ENCODE results near the gene FGF14.

The FGF14 gene

GRCh38 chr13:102376318-102376717 lies 25.5 kb downstream of the FGF14 start:
- Histone ChIP-seq H2AK5ac (ENCODE audit: low read depth, low read length) (no peak overlapping the region), H3K23ac (ENCODE audit: low read depth, low read length, poor library complexity) (no peak overlapping the region), H2BK12ac (ENCODE audit: low read length) (no peak overlapping the region), H3K9ac (ENCODE audit: low read depth, low read length, poor library complexity) (no peak overlapping the region), H3K27ac (replicated peaks; ENCODE audit: low read length) (no peak overlapping the region), H3K4me2 (ENCODE audit: insufficient read depth, low read length, poor library complexity, severe bottlenecking) (no peak overlapping the region), H3K4me1 (ENCODE audit: control insufficient read depth in 2 of 2, insufficient read depth in 1 of 2, low read depth in 1 of 2, low read length in 2 of 2) (peaks cover 3 to 4% of the 10 kb centered on the region in 2 donors), H2BK5ac (ENCODE audit: low read length) (no peak overlapping the region), H3K36me3 (replicated peaks in 1 of 2; ENCODE audit: control insufficient read depth in 2 of 2, insufficient read depth in 2 of 2, low read length in 2 of 2) (no peaks in the 10 kb centered on the region), H3K27me3 (ENCODE audit: control insufficient read depth in 3 of 3, insufficient read depth in 3 of 3, low read depth in 1 of 3, low read length in 3 of 3) (no peaks in the 10 kb centered on the region), H3K14ac (ENCODE audit: low read length) (no peak overlapping the region), H4K8ac (ENCODE audit: low read depth, low read length) (no peak overlapping the region), H3K79me1 (ENCODE audit: low read depth, low read length) (no peaks in the 10 kb centered on the region), H2BK15ac (ENCODE audit: low read length) (no peak overlapping the region), H4K91ac (ENCODE audit: low read depth, low read length, poor library complexity) (no peak overlapping the region), H3K4me3 (ENCODE audit: low read length in 2 of 2) (no peak overlapping the region), H3K9me3 (replicated peaks in 1 of 2; ENCODE audit: control insufficient read depth in 2 of 2, insufficient read depth in 1 of 2, low read depth in 1 of 2, low read length in 2 of 2) (no peaks in the 10 kb centered on the region), H2AFZ (ENCODE audit: low read length) (peak overlapping the region; percentile 45), H3K18ac (ENCODE audit: low read length) (no peak overlapping the region), H3K4ac (ENCODE audit: low read length) (no peak overlapping the region), H2BK120ac (ENCODE audit: low read depth, low read length) (no peak overlapping the region)
- WGBS, 2 donors (ENCODE audit: extremely low coverage in 2 of 2, insufficient read length in 2 of 2, insufficient replicate concordance in 1 of 2): no CpG with 5 or more reads among the region's 1 CpG
- DNase-seq (ENCODE audit: low spot score): peak; percentile 8

GRCh38 chr13:102374726-102375125 lies 27.1 kb downstream of the FGF14 start:
- H3K4ac ChIP-seq (ENCODE audit: low read length): no peak overlapping the region
- no peaks in the 10 kb centered on the region for H3K79me1 ChIP-seq (ENCODE audit: low read depth, low read length)
- no peak overlapping the region for H3K4me2 ChIP-seq (ENCODE audit: insufficient read depth, low read length, poor library complexity, severe bottlenecking)
- H3K9me3 ChIP-seq (replicated peaks in 1 of 2; ENCODE audit: control insufficient read depth in 2 of 2, insufficient read depth in 1 of 2, low read depth in 1 of 2, low read length in 2 of 2): no peaks in the 10 kb centered on the region
- no peak overlapping the region for H2BK15ac ChIP-seq (ENCODE audit: low read length)
- H4K8ac ChIP-seq (ENCODE audit: low read depth, low read length): no peak overlapping the region
- no CpG with 5 or more reads among the region's 1 CpG for WGBS, 2 donors (ENCODE audit: extremely low coverage in 2 of 2, insufficient read length in 2 of 2, insufficient replicate concordance in 1 of 2)
- no peaks in the 10 kb centered on the region for H3K36me3 ChIP-seq (replicated peaks in 1 of 2; ENCODE audit: control insufficient read depth in 2 of 2, insufficient read depth in 2 of 2, low read length in 2 of 2)
- no peak overlapping the region for H2AK5ac ChIP-seq (ENCODE audit: low read depth, low read length)
- no peak overlapping the region for H2BK120ac ChIP-seq (ENCODE audit: low read depth, low read length)
- H2BK12ac ChIP-seq (ENCODE audit: low read length): no peak overlapping the region
- DNase-seq (ENCODE audit: low spot score): no peak
- H3K23ac ChIP-seq (ENCODE audit: low read depth, low read length, poor library complexity): no peak overlapping the region
- no peak overlapping the region for H3K4me3 ChIP-seq (ENCODE audit: low read length in 2 of 2)
- H4K91ac ChIP-seq (ENCODE audit: low read depth, low read length, poor library complexity): no peak overlapping the region
- no peak overlapping the region for H3K18ac ChIP-seq (ENCODE audit: low read length)
- H3K14ac ChIP-seq (ENCODE audit: low read length): no peak overlapping the region
- H3K27me3 ChIP-seq (ENCODE audit: control insufficient read depth in 3 of 3, insufficient read depth in 3 of 3, low read depth in 1 of 3, low read length in 3 of 3): no peaks in the 10 kb centered on the region
- H3K9ac ChIP-seq (ENCODE audit: low read depth, low read length, poor library complexity): no peak overlapping the region
- no peak overlapping the region for H2AFZ ChIP-seq (ENCODE audit: low read length)
- H3K27ac ChIP-seq (replicated peaks; ENCODE audit: low read length): no peak overlapping the region
- peaks cover 3 to 4% of the 10 kb centered on the region in 2 donors for H3K4me1 ChIP-seq (ENCODE audit: control insufficient read depth in 2 of 2, insufficient read depth in 1 of 2, low read depth in 1 of 2, low read length in 2 of 2)
- H2BK5ac ChIP-seq (ENCODE audit: low read length): no peak overlapping the region

- no peak overlapping the region for H3K4ac ChIP-seq (ENCODE audit: low read length)
- H3K4me2 ChIP-seq (ENCODE audit: insufficient read depth, low read length, poor library complexity, severe bottlenecking): no peak overlapping the region
- H3K79me1 ChIP-seq (ENCODE audit: low read depth, low read length): no peaks in the 10 kb centered on the region
- no peaks in the 10 kb centered on the region for H3K36me3 ChIP-seq (replicated peaks in 1 of 2; ENCODE audit: control insufficient read depth in 2 of 2, insufficient read depth in 2 of 2, low read length in 2 of 2)
- no peak overlapping the region for H2BK5ac ChIP-seq (ENCODE audit: low read length)
- peaks cover 3 to 4% of the 10 kb centered on the region in 2 donors for H3K4me1 ChIP-seq (ENCODE audit: control insufficient read depth in 2 of 2, insufficient read depth in 1 of 2, low read depth in 1 of 2, low read length in 2 of 2)
- H3K23ac ChIP-seq (ENCODE audit: low read depth, low read length, poor library complexity): no peak overlapping the region
- H4K91ac ChIP-seq (ENCODE audit: low read depth, low read length, poor library complexity): no peak overlapping the region
- H3K9me3 ChIP-seq (replicated peaks in 1 of 2; ENCODE audit: control insufficient read depth in 2 of 2, insufficient read depth in 1 of 2, low read depth in 1 of 2, low read length in 2 of 2): no peaks in the 10 kb centered on the region
- H4K8ac ChIP-seq (ENCODE audit: low read depth, low read length): no peak overlapping the region
- H2BK15ac ChIP-seq (ENCODE audit: low read length): no peak overlapping the region
- no peak overlapping the region for H2BK12ac ChIP-seq (ENCODE audit: low read length)
- H3K4me3 ChIP-seq (ENCODE audit: low read length in 2 of 2): no peak overlapping the region
- no peak overlapping the region for H2BK120ac ChIP-seq (ENCODE audit: low read depth, low read length)
- no peak overlapping the region for H2AFZ ChIP-seq (ENCODE audit: low read length)
- no peak overlapping the region for H2AK5ac ChIP-seq (ENCODE audit: low read depth, low read length)
- DNase-seq (ENCODE audit: low spot score): no peak
- no peak overlapping the region for H3K18ac ChIP-seq (ENCODE audit: low read length)
- H3K14ac ChIP-seq (ENCODE audit: low read length): no peak overlapping the region
- no peak overlapping the region for H3K9ac ChIP-seq (ENCODE audit: low read depth, low read length, poor library complexity)
- H3K27me3 ChIP-seq (ENCODE audit: control insufficient read depth in 3 of 3, insufficient read depth in 3 of 3, low read depth in 1 of 3, low read length in 3 of 3): no peaks in the 10 kb centered on the region
- no peak overlapping the region for H3K27ac ChIP-seq (replicated peaks; ENCODE audit: low read length)
These were observed 27.6 kb downstream of the FGF14 start for GRCh38 chr13:102374233-102374632.

- H2AK5ac ChIP-seq (ENCODE audit: low read depth, low read length): no peak overlapping the region
- H3K27me3 ChIP-seq (ENCODE audit: control insufficient read depth in 3 of 3, insufficient read depth in 3 of 3, low read depth in 1 of 3, low read length in 3 of 3): no peaks in the 10 kb centered on the region
- H2AFZ ChIP-seq (ENCODE audit: low read length): no peak overlapping the region
- no peak overlapping the region for H3K27ac ChIP-seq (replicated peaks; ENCODE audit: low read length)
- no peak overlapping the region for H2BK120ac ChIP-seq (ENCODE audit: low read depth, low read length)
- H3K79me1 ChIP-seq (ENCODE audit: low read depth, low read length): no peaks in the 10 kb centered on the region
- no peak overlapping the region for H2BK12ac ChIP-seq (ENCODE audit: low read length)
- H4K91ac ChIP-seq (ENCODE audit: low read depth, low read length, poor library complexity): no peak overlapping the region
- H3K23ac ChIP-seq (ENCODE audit: low read depth, low read length, poor library complexity): no peak overlapping the region
- no peak overlapping the region for H3K4ac ChIP-seq (ENCODE audit: low read length)
- no peaks in the 10 kb centered on the region for H3K36me3 ChIP-seq (replicated peaks in 1 of 2; ENCODE audit: control insufficient read depth in 2 of 2, insufficient read depth in 2 of 2, low read length in 2 of 2)
- H3K4me3 ChIP-seq (ENCODE audit: low read length in 2 of 2): no peak overlapping the region
- H4K8ac ChIP-seq (ENCODE audit: low read depth, low read length): no peak overlapping the region
- H3K18ac ChIP-seq (ENCODE audit: low read length): no peak overlapping the region
- no peaks in the 10 kb centered on the region for H3K9me3 ChIP-seq (replicated peaks in 1 of 2; ENCODE audit: control insufficient read depth in 2 of 2, insufficient read depth in 1 of 2, low read depth in 1 of 2, low read length in 2 of 2)
- peaks cover 3 to 4% of the 10 kb centered on the region in 2 donors for H3K4me1 ChIP-seq (ENCODE audit: control insufficient read depth in 2 of 2, insufficient read depth in 1 of 2, low read depth in 1 of 2, low read length in 2 of 2)
- H3K4me2 ChIP-seq (ENCODE audit: insufficient read depth, low read length, poor library complexity, severe bottlenecking): no peak overlapping the region
- H2BK5ac ChIP-seq (ENCODE audit: low read length): no peak overlapping the region
- H3K14ac ChIP-seq (ENCODE audit: low read length): no peak overlapping the region
- no peak overlapping the region for H2BK15ac ChIP-seq (ENCODE audit: low read length)
- no peak overlapping the region for H3K9ac ChIP-seq (ENCODE audit: low read depth, low read length, poor library complexity)
- no peak for DNase-seq (ENCODE audit: low spot score)
These were observed 28.6 kb downstream of the FGF14 start for GRCh38 chr13:102373221-102373620.

All from neuronal stem cell (in vitro differentiated cells).